ENCODE data around the gene LTV1.

DNA sequence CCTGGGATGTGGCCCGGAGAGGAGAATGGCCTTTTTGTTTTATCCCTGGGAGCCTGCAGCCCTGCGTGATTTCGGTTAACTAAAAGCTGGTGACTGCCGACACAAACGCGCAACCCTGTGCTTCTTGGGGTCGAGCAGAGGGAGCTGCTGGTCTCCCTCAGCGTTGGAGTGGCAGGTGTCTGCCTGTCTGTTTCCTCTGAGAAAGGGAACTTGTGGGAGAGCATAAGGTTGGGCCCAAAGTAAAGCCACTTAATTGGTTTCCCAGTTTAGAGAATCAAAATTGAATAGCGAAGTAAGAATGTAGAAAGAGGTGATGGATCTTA lies 500 bp downstream of the LTV1 start:
- TF ChIP-seq, protein P1, sequence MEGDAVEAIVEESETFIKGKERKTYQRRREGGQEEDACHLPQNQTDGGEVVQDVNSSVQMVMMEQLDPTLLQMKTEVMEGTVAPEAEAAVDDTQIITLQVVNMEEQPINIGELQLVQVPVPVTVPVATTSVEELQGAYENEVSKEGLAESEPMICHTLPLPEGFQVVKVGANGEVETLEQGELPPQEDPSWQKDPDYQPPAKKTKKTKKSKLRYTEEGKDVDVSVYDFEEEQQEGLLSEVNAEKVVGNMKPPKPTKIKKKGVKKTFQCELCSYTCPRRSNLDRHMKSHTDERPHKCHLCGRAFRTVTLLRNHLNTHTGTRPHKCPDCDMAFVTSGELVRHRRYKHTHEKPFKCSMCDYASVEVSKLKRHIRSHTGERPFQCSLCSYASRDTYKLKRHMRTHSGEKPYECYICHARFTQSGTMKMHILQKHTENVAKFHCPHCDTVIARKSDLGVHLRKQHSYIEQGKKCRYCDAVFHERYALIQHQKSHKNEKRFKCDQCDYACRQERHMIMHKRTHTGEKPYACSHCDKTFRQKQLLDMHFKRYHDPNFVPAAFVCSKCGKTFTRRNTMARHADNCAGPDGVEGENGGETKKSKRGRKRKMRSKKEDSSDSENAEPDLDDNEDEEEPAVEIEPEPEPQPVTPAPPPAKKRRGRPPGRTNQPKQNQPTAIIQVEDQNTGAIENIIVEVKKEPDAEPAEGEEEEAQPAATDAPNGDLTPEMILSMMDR (IDR thresholded peaks at IDR 0.05; ENCODE audit: insufficient read depth, low read length, poor library complexity, severe bottlenecking) = no peak
- TF ChIP-seq EZH2phosphoT487 (conservative IDR thresholded peaks at IDR 0.05; ENCODE audit: low read length) = no peak

Measured in SU-DHL-6 (cell line).